Ishikawa (cell line): ENCODE results near the gene NOSIP.

Experiments
- CEBPB ChIP-seq: IDR thresholded peaks from 2 replicates; pipeline ENCODE4 v1.6.1; 2012
- CREB1 ChIP-seq: IDR thresholded peaks from 2 replicates; pipeline ENCODE4 v1.6.1; 2012; ENCODE audit warnings: low read depth
- EGR1 ChIP-seq: IDR thresholded peaks from 2 replicates; pipeline ENCODE4 v1.6.1; 2012
- EP300 ChIP-seq: IDR thresholded peaks from 2 replicates; pipeline ENCODE4 v1.6.1; 2012; ENCODE audit warnings: borderline replicate concordance
- FOXM1 ChIP-seq: IDR thresholded peaks from 2 replicates; pipeline ENCODE4 v1.6.1; 2012; ENCODE audit warnings: low read depth, borderline replicate concordance
- MAX ChIP-seq: IDR thresholded peaks from 2 replicates; pipeline ENCODE4 v1.6.1; 2012
- NFIC ChIP-seq: IDR thresholded peaks from 2 replicates; pipeline ENCODE4 v1.6.1; 2012
- RAD21 ChIP-seq: IDR thresholded peaks from 2 replicates; pipeline ENCODE4 v1.6.1; 2012; ENCODE audit warnings: low read depth
- TAF1 ChIP-seq: IDR thresholded peaks from 2 replicates; pipeline ENCODE4 v1.6.1; 2012; ENCODE audit warnings: low read depth, mild to moderate bottlenecking
- TCF12 ChIP-seq: IDR thresholded peaks from 2 replicates; pipeline ENCODE4 v1.6.1; 2012; ENCODE audit warnings: low read depth
- TEAD4 ChIP-seq: IDR thresholded peaks from 2 replicates; pipeline ENCODE4 v1.6.1; 2012
- USF1 ChIP-seq: IDR thresholded peaks from 2 replicates; pipeline ENCODE4 v1.6.1; 2012
- YY1 ChIP-seq: IDR thresholded peaks from 2 replicates; pipeline ENCODE4 v1.6.1; 2012; ENCODE audit warnings: low read depth
- ZBTB7A ChIP-seq: IDR thresholded peaks from 2 replicates; pipeline ENCODE4 v1.6.1; 2012; ENCODE audit warnings: low read depth
- TF ChIP-seq, protein P1 (sequence below): IDR thresholded peaks from 2 replicates; pipeline ENCODE4 v1.6.1; 2012; ENCODE audit warnings: low read depth, mild to moderate bottlenecking

The NOSIP gene

DNA sequence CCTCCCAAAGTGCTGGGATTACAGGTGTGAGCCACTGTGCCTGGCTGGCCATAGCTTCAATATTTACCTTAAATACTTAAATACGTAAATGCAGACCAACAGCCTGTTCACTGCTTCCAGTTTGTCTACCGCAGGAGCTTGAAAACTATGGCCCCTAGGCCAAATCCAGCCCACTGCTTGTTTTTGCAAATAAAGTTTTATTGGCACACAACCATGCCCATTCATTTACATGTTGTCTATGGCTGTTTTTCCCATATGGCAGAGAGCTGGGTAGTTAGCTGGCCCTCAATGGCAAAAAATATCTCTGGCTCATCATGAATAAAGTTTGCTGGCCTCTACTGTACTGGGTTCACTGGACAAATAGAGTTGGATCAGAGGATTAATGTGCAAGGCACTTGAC lies 22.4 kb upstream of the NOSIP start:
- TF ChIP-seq, protein P1, sequence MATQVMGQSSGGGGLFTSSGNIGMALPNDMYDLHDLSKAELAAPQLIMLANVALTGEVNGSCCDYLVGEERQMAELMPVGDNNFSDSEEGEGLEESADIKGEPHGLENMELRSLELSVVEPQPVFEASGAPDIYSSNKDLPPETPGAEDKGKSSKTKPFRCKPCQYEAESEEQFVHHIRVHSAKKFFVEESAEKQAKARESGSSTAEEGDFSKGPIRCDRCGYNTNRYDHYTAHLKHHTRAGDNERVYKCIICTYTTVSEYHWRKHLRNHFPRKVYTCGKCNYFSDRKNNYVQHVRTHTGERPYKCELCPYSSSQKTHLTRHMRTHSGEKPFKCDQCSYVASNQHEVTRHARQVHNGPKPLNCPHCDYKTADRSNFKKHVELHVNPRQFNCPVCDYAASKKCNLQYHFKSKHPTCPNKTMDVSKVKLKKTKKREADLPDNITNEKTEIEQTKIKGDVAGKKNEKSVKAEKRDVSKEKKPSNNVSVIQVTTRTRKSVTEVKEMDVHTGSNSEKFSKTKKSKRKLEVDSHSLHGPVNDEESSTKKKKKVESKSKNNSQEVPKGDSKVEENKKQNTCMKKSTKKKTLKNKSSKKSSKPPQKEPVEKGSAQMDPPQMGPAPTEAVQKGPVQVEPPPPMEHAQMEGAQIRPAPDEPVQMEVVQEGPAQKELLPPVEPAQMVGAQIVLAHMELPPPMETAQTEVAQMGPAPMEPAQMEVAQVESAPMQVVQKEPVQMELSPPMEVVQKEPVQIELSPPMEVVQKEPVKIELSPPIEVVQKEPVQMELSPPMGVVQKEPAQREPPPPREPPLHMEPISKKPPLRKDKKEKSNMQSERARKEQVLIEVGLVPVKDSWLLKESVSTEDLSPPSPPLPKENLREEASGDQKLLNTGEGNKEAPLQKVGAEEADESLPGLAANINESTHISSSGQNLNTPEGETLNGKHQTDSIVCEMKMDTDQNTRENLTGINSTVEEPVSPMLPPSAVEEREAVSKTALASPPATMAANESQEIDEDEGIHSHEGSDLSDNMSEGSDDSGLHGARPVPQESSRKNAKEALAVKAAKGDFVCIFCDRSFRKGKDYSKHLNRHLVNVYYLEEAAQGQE: no peak
- TF ChIP-seq FOXM1 (no peak), CEBPB (no peak), USF1 (no peak), ZBTB7A (no peak), RAD21 (no peak), YY1 (no peak), NFIC (no peak), TEAD4 (no peak), TAF1 (no peak), MAX (no peak), EGR1 (no peak), TCF12 (no peak), EP300 (no peak), CREB1 (no peak)

- no peak for TF ChIP-seq EP300
- TF ChIP-seq CREB1: no peak
- TF ChIP-seq ZBTB7A: no peak
- TF ChIP-seq NFIC: no peak
- no peak for TF ChIP-seq FOXM1
- no peak for TF ChIP-seq YY1
- TF ChIP-seq MAX: no peak
- no peak for TF ChIP-seq TCF12
Observed at GRCh38 chr19:49601482-49602038, 21.2 kb upstream of the NOSIP start.

DNA sequence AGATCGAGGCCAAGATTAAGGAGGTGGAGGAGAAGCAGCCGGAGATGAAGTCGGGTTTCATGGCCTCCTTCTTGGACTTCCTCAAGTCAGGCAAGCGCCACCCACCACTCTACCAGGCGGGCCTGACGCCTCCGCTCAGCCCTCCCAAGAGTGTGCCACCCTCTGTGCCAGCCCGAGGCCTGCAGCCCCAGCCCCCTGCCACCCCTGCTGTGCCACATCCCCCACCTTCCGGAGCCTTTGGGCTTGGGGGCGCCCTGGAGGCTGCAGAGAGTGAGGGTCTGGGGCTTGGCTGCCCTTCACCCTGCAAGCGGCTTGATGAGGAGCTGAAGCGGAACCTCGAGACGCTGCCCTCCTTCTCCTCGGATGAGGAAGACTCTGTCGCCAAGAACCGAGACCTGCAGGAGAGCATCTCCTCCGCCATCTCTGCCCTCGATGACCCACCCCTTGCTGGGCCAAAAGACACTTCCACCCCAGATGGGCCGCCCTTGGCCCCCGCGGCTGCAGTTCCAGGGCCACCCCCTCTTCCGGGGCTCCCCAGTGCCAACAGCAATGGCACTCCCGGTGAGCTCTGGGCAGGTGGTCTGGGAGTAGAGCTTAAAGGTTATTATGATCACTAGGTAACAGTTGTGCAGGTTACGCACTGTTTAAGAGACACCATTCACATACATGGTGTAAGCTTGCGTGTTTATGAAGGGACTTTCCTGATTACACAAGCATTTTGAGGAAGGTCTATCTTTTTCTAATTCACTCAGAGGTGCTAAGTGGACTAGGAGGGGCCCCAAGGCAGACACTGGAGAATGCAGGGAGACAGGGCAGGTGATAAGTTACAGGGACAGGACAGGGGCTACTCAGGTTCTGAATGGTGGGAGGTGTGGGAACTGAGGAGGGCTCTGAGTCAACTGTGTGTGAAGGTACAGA lies 19.3 kb upstream of the NOSIP start:
- TF ChIP-seq FOXM1: no peak
- no peak for TF ChIP-seq ZBTB7A
- TF ChIP-seq, protein P1: no peak
- TF ChIP-seq YY1: no peak
- no peak for TF ChIP-seq TCF12
- no peak for TF ChIP-seq TAF1
- no peak for TF ChIP-seq NFIC
- no peak for TF ChIP-seq USF1
- TF ChIP-seq CEBPB: no peak
- TF ChIP-seq TEAD4: no peak
- no peak for TF ChIP-seq CREB1
- no peak for TF ChIP-seq MAX
- TF ChIP-seq EP300: no peak

GRCh38 chr19:49597703-49597974 lies 17.3 kb upstream of the NOSIP start:
- no peak for TF ChIP-seq FOXM1
- TF ChIP-seq YY1: no peak

DNA sequence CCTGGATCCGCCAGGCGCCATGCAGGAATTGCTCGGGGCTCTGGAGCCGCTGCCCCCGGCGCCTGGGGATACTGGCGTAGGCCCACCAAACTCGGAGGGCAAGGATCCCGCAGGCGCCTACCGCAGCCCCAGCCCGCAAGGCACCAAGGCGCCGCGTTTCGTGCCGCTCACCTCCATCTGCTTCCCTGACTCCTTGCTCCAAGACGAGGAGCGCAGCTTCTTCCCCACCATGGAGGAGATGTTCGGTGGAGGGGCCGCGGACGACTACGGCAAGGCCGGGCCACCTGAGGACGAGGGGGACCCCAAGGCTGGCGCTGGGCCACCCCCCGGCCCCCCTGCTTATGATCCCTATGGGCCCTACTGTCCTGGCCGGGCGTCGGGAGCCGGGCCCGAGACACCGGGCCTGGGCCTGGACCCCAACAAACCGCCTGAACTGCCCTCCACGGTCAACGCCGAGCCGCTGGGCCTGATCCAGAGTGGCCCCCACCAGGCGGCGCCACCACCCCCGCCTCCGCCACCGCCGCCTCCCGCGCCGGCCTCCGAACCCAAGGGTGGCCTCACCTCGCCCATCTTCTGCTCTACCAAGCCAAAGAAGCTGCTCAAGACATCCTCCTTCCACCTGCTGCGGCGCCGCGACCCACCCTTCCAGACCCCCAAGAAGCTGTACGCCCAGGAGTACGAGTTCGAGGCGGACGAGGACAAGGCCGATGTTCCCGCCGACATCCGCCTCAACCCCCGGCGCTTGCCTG lies 16.8 kb upstream of the NOSIP start:
- no peak for TF ChIP-seq YY1
- TF ChIP-seq CREB1: no peak
- no peak for TF ChIP-seq ZBTB7A
- no peak for TF ChIP-seq TAF1
- TF ChIP-seq TCF12: no peak
- TF ChIP-seq NFIC: no peak
- TF ChIP-seq MAX: no peak
- TF ChIP-seq CEBPB: no peak
